T-helper 22 cell (primary cell): Measurements from ENCODE around the gene B3GALNT1.

Experiments used
- DNase-seq: peaks from one replicate; pipeline ENCODE4 v3.0.0-alpha.2; 2020; ENCODE audit warnings: low read depth

Gene B3GALNT1

GRCh38 chr3:161104561-161105551, at the start of gene B3GALNT1:
Gene B3GALNT1, minus strand, starts transcription at chr3:161105349. Its CDS starts 18,595 bp downstream, at chr3:161086754.
- DNase-seq, result no peak

GRCh38 chr3:161153480-161153879, 48.3 kb upstream of the B3GALNT1 start:
- no peak for DNase-seq

GRCh38 chr3:161150001-161150525, 44.9 kb upstream of the B3GALNT1 start:
- DNase-seq, result no peak

- no peak for DNase-seq
These were observed 44.4 kb upstream of the B3GALNT1 start for GRCh38 chr3:161149529-161149928.

- no peak for DNase-seq
These were observed 43.8 kb upstream of the B3GALNT1 start for GRCh38 chr3:161148832-161149475.

GRCh38 chr3:161142486-161142885, 37.3 kb upstream of the B3GALNT1 start:
- DNase-seq, result no peak

GRCh38 chr3:161139686-161140085, 34.5 kb upstream of the B3GALNT1 start:
- DNase-seq, result no peak

- no peak for DNase-seq
These were observed 32.1 kb upstream of the B3GALNT1 start for GRCh38 chr3:161137260-161137659.

GRCh38 chr3:161132391-161132790, 27.2 kb upstream of the B3GALNT1 start:
- DNase-seq, result no peak

GRCh38 chr3:161126495-161126894, 21.3 kb upstream of the B3GALNT1 start:
- DNase-seq, result no peak

- no peak for DNase-seq
These were observed 12.5 kb upstream of the B3GALNT1 start for GRCh38 chr3:161117646-161118045.

- DNase-seq, result no peak
These were observed 3.7 kb upstream of the B3GALNT1 start for GRCh38 chr3:161108840-161109239.

- no peak for DNase-seq
These were observed 2.2 kb upstream of the B3GALNT1 start for GRCh38 chr3:161107311-161107710.

- DNase-seq, result no peak
These were observed 1.3 kb downstream of the B3GALNT1 start for GRCh38 chr3:161103776-161104385.

GRCh38 chr3:161101609-161102008, 3.5 kb downstream of the B3GALNT1 start:
- DNase-seq, result no peak

- no peak for DNase-seq
These were observed 4.2 kb downstream of the B3GALNT1 start for GRCh38 chr3:161100994-161101393.

- no peak for DNase-seq
These were observed 8.3 kb downstream of the B3GALNT1 start for GRCh38 chr3:161096771-161097367.

- DNase-seq, result no peak
These were observed 11.3 kb downstream of the B3GALNT1 start for GRCh38 chr3:161093895-161094294.

- no peak for DNase-seq
These were observed 20.9 kb downstream of the B3GALNT1 start for GRCh38 chr3:161084277-161084676.

GRCh38 chr3:161083131-161083530, 22.0 kb downstream of the B3GALNT1 start:
- no peak for DNase-seq

GRCh38 chr3:161082063-161082462, 23.1 kb downstream of the B3GALNT1 start:
- no peak for DNase-seq

- DNase-seq, result no peak
These were observed 23.5 kb downstream of the B3GALNT1 start for GRCh38 chr3:161081633-161082032.
